HG02759 (cell line): ENCODE results near the gene PIGB.
"Not testable (repeated sequence)": the region's sequence is repeated elsewhere in the genome, so short reads cannot be mapped to it uniquely, and the experiment has no call there.

Experiments
- ATAC-seq: cut with Tn5 transposase; IDR thresholded peaks from one replicate; pipeline ENCODE4 v1.9.1; 2021; ENCODE audit warnings: mild to moderate bottlenecking, moderate library complexity; ENCODE audit not compliant: unreplicated experiment

PIGB gene

DNA sequence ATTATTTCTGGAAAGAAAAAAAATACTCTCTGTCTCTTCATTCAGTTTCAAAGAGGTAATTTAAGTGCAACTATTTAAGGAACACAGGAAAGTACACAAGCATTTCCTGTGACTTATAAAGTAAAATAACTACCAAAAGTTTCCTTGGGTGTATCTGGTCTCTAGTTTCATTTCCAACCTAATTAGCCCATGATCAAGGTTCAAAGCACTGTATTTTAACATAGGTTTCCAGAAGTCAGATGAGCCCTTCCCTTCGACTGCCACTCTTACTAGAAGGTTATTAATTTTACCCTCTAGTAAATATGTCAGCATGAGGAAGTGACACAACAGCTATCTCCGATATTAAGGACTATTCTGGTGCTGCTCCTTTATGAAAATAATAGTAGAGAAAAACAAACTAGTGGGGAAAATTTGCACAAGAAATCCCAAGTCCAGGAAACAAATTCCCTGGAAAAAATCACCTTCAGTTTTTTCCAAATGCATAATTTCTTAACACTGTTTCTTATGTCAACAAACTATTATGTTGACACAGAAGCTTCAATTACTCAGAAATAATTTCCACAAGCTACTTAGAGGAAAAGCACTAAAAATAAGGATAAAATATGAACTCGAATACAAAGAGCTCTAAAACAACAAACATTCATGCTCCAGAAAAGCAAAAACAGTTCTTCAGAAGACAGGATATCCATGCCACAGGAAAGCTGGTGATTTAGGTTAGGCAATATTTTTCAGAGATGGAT is 53.8 kb downstream of the PIGB start:
- ATAC-seq, result peak; percentile 64

- ATAC-seq, result no peak
Observed at GRCh38 chr15:55379095-55379494, 60.1 kb downstream of the PIGB start.

GRCh38 chr15:55381595-55381994 is 62.6 kb downstream of the PIGB start:
- ATAC-seq, result no peak

DNA sequence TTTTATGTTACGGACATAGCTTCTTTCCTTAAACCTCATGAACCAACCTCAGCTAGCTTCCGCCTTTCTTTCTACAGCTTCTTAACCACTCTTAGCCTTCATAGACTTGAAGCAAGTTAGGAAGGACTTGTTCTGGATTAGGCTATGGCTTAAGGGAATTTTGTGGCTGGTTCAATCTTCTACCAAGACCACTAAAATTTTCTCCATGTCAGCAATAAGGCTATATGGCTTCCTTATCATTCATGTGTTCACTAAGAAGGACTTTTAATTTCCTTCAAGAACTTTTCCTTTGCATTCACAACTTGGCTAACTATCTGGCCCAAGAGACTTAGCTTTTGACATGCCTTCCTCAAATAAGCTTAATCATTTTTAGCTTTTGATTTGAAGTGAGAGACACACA is 64.7 kb downstream of the PIGB start:
- no peak for ATAC-seq

- no peak for ATAC-seq
Observed at GRCh38 chr15:55387027-55387426, 68.0 kb downstream of the PIGB start.

DNA sequence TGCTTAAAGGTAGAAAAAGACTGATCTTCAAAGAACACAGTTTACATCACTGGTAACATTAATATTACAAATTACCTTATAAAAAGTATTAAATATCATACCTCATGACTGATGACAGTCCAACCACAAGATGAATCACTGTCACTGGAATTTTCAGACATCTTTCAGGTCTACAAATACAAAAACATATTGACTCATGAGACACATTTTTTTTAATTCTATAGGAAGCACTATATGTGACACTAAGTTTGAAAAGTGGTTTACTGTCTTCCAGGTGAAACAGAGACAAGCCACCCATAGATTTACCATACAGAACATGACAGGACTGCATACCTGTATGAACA is 70.2 kb downstream of the PIGB start:
- ATAC-seq, result no peak

DNA sequence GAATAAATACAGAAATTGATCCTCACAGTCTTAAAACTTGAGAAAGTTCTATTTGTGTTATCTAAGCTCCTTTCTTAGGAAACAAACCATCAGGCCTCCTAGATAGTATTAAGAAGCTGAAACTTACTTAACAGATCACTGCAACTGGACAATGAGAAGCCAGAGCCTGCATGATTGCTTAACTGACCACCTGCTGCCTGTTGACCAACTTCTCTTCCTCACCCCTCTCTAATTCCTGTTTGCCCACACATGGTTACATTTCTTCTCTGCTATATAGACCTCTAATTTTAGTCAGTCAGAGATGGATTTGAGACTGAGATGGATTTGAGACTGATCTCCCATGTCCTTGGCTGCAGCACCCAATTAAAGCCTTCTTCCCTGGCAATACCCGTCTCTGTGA is 75.7 kb downstream of the PIGB start:
- ATAC-seq, result no peak

- ATAC-seq, result no peak
Observed at GRCh38 chr15:55398243-55398642, 79.2 kb downstream of the PIGB start.

DNA sequence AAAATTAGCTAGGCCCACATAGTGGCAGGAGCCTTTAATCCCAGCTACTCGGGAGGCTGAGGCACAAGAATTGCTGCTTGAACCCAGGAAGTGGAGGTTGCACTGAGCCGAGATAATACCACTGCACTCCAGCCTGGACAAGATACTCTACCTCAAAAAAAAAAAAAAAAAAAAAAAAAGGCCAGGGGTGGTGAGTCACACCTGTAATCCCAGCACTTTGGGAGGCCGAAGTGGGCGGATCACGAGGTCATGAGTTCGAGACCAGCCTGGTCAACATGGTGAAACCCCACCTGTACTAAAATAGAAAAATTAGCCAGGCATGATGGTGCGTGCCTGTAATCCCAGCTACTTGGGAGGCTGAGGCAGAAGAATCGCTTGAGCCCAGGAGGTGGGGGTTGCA is 81.0 kb downstream of the PIGB start:
- not testable (repeated sequence) for ATAC-seq

DNA sequence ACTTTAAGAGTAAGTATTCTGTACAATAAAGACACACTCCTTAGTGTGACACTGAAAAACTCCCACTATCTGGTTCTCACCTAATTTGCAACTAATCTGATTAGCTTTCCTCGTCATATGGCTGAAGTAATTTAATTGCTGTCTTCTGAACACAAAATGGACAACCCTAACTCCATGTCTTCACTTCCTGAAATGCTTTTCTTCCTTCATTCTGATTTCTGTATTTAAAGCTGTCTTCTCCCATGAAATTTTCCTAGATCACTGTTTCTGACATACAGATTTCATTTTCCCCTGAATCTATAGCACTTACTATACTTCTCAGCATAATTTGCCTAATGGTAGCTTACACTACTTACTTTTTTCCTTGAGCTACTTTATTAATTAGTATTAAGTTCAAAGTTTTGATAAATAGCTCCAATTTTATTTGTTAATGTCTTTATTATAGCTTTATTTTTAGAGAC is 82.8 kb downstream of the PIGB start:
- ATAC-seq, result no peak

GRCh38 chr15:55402707-55403106 is 83.7 kb downstream of the PIGB start:
- ATAC-seq, result no peak

DNA sequence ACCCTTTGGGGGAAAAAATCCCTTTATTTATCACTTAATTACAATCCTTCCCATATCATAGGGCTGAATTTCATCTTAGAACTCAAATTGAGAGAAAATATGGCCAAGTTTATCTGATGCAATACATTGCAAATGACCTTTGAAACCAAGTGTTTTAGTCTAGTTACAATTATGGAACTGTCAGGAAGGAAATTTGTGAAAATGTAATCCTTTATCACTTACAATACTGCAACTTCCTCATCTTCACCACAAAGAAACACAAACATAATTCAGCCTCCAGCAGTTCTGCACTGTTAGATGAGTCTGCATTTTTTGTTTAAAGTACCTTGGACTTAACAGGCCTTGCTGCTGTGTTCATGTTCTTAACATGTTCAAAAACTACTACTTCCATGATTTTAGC is 84.5 kb downstream of the PIGB start:
- ATAC-seq, result no peak
